ENCODE data around the gene ASPM. TPM values are rescaled to one million over a fixed set of nuclear protein-coding genes. Genes with fewer than 3 reads are reported as not detected.

ASPM gene, protein sequence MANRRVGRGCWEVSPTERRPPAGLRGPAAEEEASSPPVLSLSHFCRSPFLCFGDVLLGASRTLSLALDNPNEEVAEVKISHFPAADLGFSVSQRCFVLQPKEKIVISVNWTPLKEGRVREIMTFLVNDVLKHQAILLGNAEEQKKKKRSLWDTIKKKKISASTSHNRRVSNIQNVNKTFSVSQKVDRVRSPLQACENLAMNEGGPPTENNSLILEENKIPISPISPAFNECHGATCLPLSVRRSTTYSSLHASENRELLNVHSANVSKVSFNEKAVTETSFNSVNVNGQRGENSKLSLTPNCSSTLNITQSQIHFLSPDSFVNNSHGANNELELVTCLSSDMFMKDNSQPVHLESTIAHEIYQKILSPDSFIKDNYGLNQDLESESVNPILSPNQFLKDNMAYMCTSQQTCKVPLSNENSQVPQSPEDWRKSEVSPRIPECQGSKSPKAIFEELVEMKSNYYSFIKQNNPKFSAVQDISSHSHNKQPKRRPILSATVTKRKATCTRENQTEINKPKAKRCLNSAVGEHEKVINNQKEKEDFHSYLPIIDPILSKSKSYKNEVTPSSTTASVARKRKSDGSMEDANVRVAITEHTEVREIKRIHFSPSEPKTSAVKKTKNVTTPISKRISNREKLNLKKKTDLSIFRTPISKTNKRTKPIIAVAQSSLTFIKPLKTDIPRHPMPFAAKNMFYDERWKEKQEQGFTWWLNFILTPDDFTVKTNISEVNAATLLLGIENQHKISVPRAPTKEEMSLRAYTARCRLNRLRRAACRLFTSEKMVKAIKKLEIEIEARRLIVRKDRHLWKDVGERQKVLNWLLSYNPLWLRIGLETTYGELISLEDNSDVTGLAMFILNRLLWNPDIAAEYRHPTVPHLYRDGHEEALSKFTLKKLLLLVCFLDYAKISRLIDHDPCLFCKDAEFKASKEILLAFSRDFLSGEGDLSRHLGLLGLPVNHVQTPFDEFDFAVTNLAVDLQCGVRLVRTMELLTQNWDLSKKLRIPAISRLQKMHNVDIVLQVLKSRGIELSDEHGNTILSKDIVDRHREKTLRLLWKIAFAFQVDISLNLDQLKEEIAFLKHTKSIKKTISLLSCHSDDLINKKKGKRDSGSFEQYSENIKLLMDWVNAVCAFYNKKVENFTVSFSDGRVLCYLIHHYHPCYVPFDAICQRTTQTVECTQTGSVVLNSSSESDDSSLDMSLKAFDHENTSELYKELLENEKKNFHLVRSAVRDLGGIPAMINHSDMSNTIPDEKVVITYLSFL (N-terminal part only)
- total RNA-seq (2022; extraction: Qiagen RNA extraction), result 14.9 to 28.5 TPM (median 24.6 TPM) in 5 replicates

DNA sequence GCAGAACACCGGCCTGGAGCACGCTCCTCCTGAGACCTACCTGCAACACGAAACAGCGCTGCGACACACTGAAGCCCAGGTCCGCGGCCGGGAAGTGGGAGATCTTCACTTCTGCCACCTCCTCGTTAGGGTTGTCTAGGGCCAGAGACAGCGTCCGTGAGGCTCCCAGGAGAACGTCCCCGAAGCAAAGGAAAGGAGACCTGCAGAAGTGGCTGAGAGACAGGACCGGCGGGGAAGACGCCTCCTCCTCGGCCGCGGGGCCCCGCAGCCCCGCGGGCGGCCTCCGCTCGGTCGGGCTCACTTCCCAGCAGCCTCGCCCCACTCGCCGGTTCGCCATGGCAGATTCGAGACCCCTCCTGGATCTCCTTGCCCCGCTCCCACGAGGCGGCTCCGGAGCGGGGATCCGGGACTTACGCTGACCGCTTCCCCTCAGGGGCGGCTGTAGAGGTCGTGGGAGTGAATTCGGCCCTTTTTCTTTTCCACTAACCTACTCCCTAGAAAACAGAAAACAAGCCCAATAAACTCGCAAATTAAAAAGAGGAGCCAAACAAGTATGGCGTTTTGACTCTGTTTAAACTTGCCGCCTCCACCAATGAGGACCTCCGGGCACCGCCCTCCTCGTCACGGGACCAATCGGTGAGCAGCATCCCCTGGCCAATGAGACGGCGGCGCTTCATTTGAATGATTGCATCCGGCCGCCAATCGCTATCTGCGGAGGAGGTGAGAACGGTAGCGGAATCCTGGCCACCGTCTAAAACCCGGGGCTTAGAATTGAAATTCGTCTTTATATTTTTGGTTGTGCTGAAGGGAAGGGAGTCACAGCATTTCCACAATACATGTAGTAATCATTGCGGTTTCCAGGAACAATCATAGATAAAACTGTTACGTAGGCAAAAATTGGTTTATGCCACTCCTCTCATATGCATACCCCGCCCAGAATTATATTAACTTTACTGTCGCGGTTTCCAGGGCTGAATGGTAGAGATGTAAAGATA lies at the start of gene ASPM:
TSS of gene ASPM (minus strand) at position 569 of the 995 bp plus-strand sequence. CDS start at position 337, 232 bp downstream.

DNA sequence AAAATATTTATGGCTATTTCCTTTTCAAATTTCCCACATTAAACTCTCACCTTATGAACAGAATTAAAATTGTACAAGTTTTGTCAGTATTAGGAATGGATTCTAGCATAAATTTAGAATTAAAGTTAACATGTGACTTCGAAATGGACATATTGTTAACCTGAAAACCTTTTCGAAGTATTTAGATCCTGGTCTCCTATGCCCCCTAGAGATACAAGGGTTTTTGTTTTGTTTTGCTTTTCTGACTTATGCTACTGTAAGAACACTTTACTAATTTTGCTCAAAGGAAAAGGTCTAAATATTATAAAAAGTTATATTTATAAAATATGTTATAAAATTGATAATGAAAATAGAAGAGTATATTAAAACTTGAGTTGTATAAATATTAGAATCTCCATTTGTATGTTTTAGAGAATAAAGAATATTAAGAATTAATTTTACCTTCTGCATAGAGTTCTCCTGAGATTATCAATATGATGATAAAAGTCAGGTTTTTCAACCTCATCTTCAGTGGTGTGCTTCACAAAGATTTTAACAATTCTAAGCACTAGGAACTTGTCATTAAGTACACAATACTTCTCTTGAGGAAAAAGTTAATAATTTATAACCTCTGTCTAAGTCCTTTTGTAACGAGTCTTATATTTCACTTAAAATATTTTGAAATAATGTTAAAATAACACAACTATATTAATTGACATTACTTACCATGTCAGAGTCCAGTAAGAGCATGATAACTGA lies 79.6 kb downstream of the ASPM start, which contains the start of gene F13B:
TSS of gene F13B (minus strand) at position 542 of the 738 bp plus-strand sequence. CDS start at position 505, 37 bp downstream.

Other genes with a start within 250 kb of the ASPM start
- gene CFHR2, start 202.9 kb downstream of the ASPM start, total RNA-seq (2022; extraction: Qiagen RNA extraction), result not detected in 5 replicates
- not detected in 5 replicates for gene CFHR5, start 169.1 kb downstream of the ASPM start, total RNA-seq (2022; extraction: Qiagen RNA extraction)
- 0.05 to 0.11 TPM (median 0.06 TPM) in 4 of 5 replicates, not detected in the other for gene F13B, start 79.4 kb downstream of the ASPM start, total RNA-seq (2022; extraction: Qiagen RNA extraction)
- 2.4 to 4.8 TPM (median 4.0 TPM) in 5 replicates for gene ZBTB41, start 54.6 kb upstream of the ASPM start, total RNA-seq (2022; extraction: Qiagen RNA extraction)
- gene CRB1, start 121.6 kb upstream of the ASPM start, total RNA-seq (2022; extraction: Qiagen RNA extraction), result not detected in 5 replicates